Muscle of arm (tissue), 12 donors: ENCODE data around the gene SKIC2. TPM values are rescaled to one million over a fixed set of nuclear protein-coding genes. Genes with fewer than 3 reads are reported as not detected.

Experiments used
- DNase-seq: peaks from one replicate; pipeline ENCODE4 v3.0.0-alpha.2; 2013
- polyA plus RNA-seq, 12 donors: library from polyadenylated mRNA; unstranded; fragments of 120-200 nt; gene quantifications; one replicate each; pipeline ENCODE4 v1.2.1, GENCODE V29; 2013; ENCODE audit not compliant: insufficient read length in 12 of 12

SKIC2 gene
- polyA plus RNA-seq, 12 donors: 15.5 to 39.5 (median 28.6) TPM; not detected in 1

- no peak for DNase-seq
These were observed 13.8 kb upstream of the SKIC2 start for GRCh38 chr6:31945154-31945506.

- peak; percentile 46 for DNase-seq
These were observed 13.2 kb upstream of the SKIC2 start, which contains the start of gene CFB for GRCh38 chr6:31945507-31946369. Gene CFB, plus strand, starts transcription at chr6:31946095. Its CDS starts 127 bp downstream, at chr6:31946222.

- DNase-seq: no peak
These were observed 12.5 kb upstream of the SKIC2 start for GRCh38 chr6:31946370-31946885.

- DNase-seq: no peak
These were observed 11.8 kb upstream of the SKIC2 start for GRCh38 chr6:31947070-31947675.

GRCh38 chr6:31947864-31948263 lies 11.1 kb upstream of the SKIC2 start:
- DNase-seq: no peak

- no peak for DNase-seq
These were observed 10.7 kb upstream of the SKIC2 start for GRCh38 chr6:31948306-31948705.

- DNase-seq: no peak
These were observed 10.1 kb upstream of the SKIC2 start for GRCh38 chr6:31948753-31949413.

GRCh38 chr6:31949926-31950548 lies 8.9 kb upstream of the SKIC2 start:
- DNase-seq: no peak

- DNase-seq: peak; percentile 30
These were observed 6.7 kb upstream of the SKIC2 start for GRCh38 chr6:31952140-31952805.

- no peak for DNase-seq
These were observed 6.1 kb upstream of the SKIC2 start for GRCh38 chr6:31952890-31953289.

- DNase-seq: no peak
These were observed 4.5 kb upstream of the SKIC2 start for GRCh38 chr6:31954511-31954910.

- DNase-seq: no peak
These were observed 2.2 kb upstream of the SKIC2 start for GRCh38 chr6:31956796-31957195.

GRCh38 chr6:31958412-31958740 lies 599 bp upstream of the SKIC2 start:
- DNase-seq: no peak

GRCh38 chr6:31961616-31962015 lies 2.6 kb downstream of the SKIC2 start:
- DNase-seq: no peak

GRCh38 chr6:31963921-31964320 lies 4.9 kb downstream of the SKIC2 start:
- no peak for DNase-seq

GRCh38 chr6:31965700-31966099 lies 6.7 kb downstream of the SKIC2 start:
- no peak for DNase-seq

GRCh38 chr6:31966506-31966905 lies 7.5 kb downstream of the SKIC2 start:
- DNase-seq: no peak

GRCh38 chr6:31966997-31967925 lies 8.3 kb downstream of the SKIC2 start:
- no peak for DNase-seq

GRCh38 chr6:31967926-31968320 lies 8.9 kb downstream of the SKIC2 start:
- no peak for DNase-seq

- no peak for DNase-seq
These were observed 9.4 kb downstream of the SKIC2 start for GRCh38 chr6:31968326-31968725.
